Smooth muscle cell (in vitro differentiated cells): ENCODE data around the gene NR6A1. TPM values are rescaled to one million over a fixed set of nuclear protein-coding genes. Genes with fewer than 3 reads are reported as not detected.

Experiments
- DNase-seq: peaks from one replicate; lab custom pipeline; 2025; ENCODE audit not compliant: unreplicated experiment; lab: John Stamatoyannopoulos, UW
- H2AFZ ChIP-seq: fragments of 200-600 bp; sonication (generic); 2 replicates; pipeline ENCODE4 v1.6.0; 2016; ENCODE audit warnings: antibody characterized with exemption, low read depth, mild to moderate bottlenecking
- H3F3A ChIP-seq: fragments of 200-600 bp; sonication (generic); 2 replicates; pipeline ENCODE4 v1.6.0; 2017; ENCODE audit warnings: antibody characterized with exemption, low read depth
- H3K27ac ChIP-seq: fragments of 200-600 bp; sonication (generic); 2 replicates; pipeline ENCODE4 v1.5.1; 2016; ENCODE audit warnings: low read depth, mild to moderate bottlenecking
- H3K27me3 ChIP-seq: fragments of 200-600 bp; sonication (generic); 2 replicates; pipeline ENCODE4 v1.6.1; 2016; ENCODE audit warnings: low read depth, mild to moderate bottlenecking
- H3K36me3 ChIP-seq: fragments of 200-600 bp; sonication (generic); 2 replicates; pipeline ENCODE4 v1.5.1; 2016; ENCODE audit warnings: low read depth
- H3K4me1 ChIP-seq: fragments of 200-600 bp; sonication (generic); 2 replicates; pipeline ENCODE4 v1.5.1; 2016; ENCODE audit warnings: low read depth
- H3K4me2 ChIP-seq: fragments of 200-600 bp; sonication (generic); 2 replicates; pipeline ENCODE4 v1.6.0; 2016; ENCODE audit warnings: mild to moderate bottlenecking
- H3K4me3 ChIP-seq: fragments of 200-600 bp; sonication (generic); 2 replicates; pipeline ENCODE4 v1.5.1; 2016; ENCODE audit warnings: mild to moderate bottlenecking
- H3K79me2 ChIP-seq: fragments of 200-600 bp; sonication (generic); 2 replicates; pipeline ENCODE4 v1.6.0; 2016; ENCODE audit warnings: low read depth, mild to moderate bottlenecking
- H3K9ac ChIP-seq: fragments of 200-600 bp; sonication (generic); 2 replicates; pipeline ENCODE4 v1.6.0; 2016; ENCODE audit warnings: low read depth
- H3K9me3 ChIP-seq: fragments of 200-600 bp; sonication (generic); replicated peaks from 2 replicates; pipeline ENCODE4 v1.5.1; 2016; ENCODE audit warnings: low read depth
- H4K20me1 ChIP-seq: fragments of 200-600 bp; sonication (generic); 2 replicates; pipeline ENCODE4 v1.6.0; 2016; ENCODE audit warnings: low read depth
- WGBS: methylation state at CpG from one replicate; pipeline ENCODE4 v1.1.7; 2016; ENCODE audit warnings: low lambda C conversion rate; 5-methylcytosine and 5-hydroxymethylcytosine counted together
- polyA plus RNA-seq: library from polyadenylated mRNA; unstranded; fragments of >200 nt; fragmentation: Nextera tagmentation; extraction: Ambion mirVana; gene quantifications from 2 replicates; pipeline ENCODE4 v1.2.1, GENCODE V29; 2016
- total RNA-seq: library from RNA; depleted of rRNA; stranded (reverse); fragments of >200 nt; gene quantifications from 2 replicates; pipeline ENCODE4 v1.2.3, GENCODE V29; 2014
- TF ChIP-seq, protein P1 (sequence below): fragments of 200-600 bp; sonication (generic); IDR thresholded peaks from 2 replicates; pipeline ENCODE4 v1.5.1; 2017; ENCODE audit warnings: borderline replicate concordance, mild to moderate bottlenecking, antibody characterized with exemption; ENCODE audit not compliant: insufficient read depth, poor library complexity, severe bottlenecking

The NR6A1 gene
- total and polyA plus RNA-seq, 2 experiments from 2014 or later = 0.17 to 0.31 TPM

DNA sequence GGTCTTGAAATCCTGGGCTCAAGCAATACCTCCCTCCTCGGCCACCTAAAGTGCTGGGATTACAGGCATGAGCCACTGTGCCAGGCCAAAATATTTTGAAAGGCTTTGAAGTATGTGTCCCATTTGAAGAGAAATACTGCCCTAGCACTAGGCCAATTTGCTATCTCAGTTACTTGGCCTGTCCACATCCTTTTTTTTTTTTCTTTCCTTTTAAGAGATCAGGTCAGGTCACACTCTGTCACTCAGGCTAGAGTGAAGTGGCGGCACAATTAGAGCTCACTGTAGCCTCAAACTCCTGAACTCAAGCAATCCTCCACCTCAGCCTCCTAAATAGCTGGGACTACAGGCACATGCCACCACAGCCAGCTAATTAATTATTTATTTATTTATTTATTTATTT lies 84.2 kb downstream of the NR6A1 start:
- no peaks in the 10 kb centered on the region for H3K27me3 ChIP-seq
- TF ChIP-seq, protein P1, sequence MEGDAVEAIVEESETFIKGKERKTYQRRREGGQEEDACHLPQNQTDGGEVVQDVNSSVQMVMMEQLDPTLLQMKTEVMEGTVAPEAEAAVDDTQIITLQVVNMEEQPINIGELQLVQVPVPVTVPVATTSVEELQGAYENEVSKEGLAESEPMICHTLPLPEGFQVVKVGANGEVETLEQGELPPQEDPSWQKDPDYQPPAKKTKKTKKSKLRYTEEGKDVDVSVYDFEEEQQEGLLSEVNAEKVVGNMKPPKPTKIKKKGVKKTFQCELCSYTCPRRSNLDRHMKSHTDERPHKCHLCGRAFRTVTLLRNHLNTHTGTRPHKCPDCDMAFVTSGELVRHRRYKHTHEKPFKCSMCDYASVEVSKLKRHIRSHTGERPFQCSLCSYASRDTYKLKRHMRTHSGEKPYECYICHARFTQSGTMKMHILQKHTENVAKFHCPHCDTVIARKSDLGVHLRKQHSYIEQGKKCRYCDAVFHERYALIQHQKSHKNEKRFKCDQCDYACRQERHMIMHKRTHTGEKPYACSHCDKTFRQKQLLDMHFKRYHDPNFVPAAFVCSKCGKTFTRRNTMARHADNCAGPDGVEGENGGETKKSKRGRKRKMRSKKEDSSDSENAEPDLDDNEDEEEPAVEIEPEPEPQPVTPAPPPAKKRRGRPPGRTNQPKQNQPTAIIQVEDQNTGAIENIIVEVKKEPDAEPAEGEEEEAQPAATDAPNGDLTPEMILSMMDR = no peak
- H4K20me1 ChIP-seq = peaks cover 75% of the 10 kb centered on the region
- H3K36me3 ChIP-seq = no peaks in the 10 kb centered on the region
- no peak for DNase-seq
- 100% methylated on average over 2 of the region's 2 CpGs for WGBS
- peaks cover 2% of the 10 kb centered on the region for H3F3A ChIP-seq
- no peak overlapping the region for H2AFZ ChIP-seq
- no peak overlapping the region for H3K9ac ChIP-seq
- no peak overlapping the region for H3K4me3 ChIP-seq
- peaks cover 55% of the 10 kb centered on the region for H3K79me2 ChIP-seq
- no peaks in the 10 kb centered on the region for H3K4me1 ChIP-seq
- no peak overlapping the region for H3K4me2 ChIP-seq
- H3K9me3 ChIP-seq = no peaks in the 10 kb centered on the region
- no peak overlapping the region for H3K27ac ChIP-seq

DNA sequence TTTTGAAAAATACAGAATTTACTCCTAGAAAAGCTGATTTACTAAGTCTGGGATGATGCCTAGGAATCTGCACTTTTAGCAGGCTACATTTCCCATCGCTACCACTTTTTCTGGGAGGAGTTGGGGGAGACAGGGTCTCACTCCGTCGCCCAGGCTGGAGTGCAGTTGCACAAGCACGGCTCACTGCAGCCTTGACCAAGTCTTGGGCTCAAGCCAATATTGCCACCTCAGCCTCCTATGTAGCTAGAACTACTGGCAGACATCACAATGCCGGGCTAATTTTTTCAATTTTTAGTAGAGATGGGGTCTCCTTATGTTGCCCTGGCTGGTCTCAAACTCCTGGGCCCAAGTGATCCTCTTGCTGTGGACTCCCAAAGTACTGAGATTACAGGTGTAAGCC lies 85.9 kb downstream of the NR6A1 start:
- Histone ChIP-seq H3K36me3 (no peaks in the 10 kb centered on the region), H3K27ac (no peak overlapping the region), H4K20me1 (peaks cover 84% of the 10 kb centered on the region), H3K27me3 (no peaks in the 10 kb centered on the region), H3K4me3 (no peak overlapping the region), H3F3A (peaks cover 2% of the 10 kb centered on the region), H3K9me3 (no peaks in the 10 kb centered on the region), H3K4me2 (no peak overlapping the region), H3K4me1 (no peaks in the 10 kb centered on the region), H3K9ac (no peak overlapping the region), H2AFZ (no peak overlapping the region), H3K79me2 (peaks cover 51% of the 10 kb centered on the region)
- TF ChIP-seq, protein P1 = no peak
- no peak for DNase-seq
- 93% methylated on average over 5 of the region's 5 CpGs for WGBS

DNA sequence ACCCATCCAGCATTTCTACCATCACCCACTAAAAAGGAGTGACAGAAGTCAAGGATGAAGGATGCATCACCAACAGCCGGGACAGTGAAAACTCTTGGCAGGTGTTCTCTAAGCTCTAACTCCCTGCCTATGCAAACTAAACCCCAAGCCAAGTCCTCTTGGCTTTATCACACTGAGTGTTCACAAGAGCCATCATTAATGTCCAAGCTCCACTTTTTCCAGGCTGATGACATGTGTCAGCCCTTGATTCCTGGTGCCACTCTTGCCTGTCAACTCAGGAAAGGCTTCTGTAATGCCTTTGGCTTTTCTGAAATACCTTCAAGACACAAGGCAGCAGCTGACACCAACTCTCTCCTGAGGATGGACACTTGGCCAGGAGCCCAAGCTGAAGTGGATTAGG lies 86.9 kb downstream of the NR6A1 start:
- no peak overlapping the region for H2AFZ ChIP-seq
- peaks cover 85% of the 10 kb centered on the region for H4K20me1 ChIP-seq
- DNase-seq = no peak
- no peaks in the 10 kb centered on the region for H3K36me3 ChIP-seq
- no peak overlapping the region for H3K9ac ChIP-seq
- H3K4me3 ChIP-seq = no peak overlapping the region
- peaks cover 2% of the 10 kb centered on the region for H3F3A ChIP-seq
- no peak overlapping the region for H3K27ac ChIP-seq
- no peaks in the 10 kb centered on the region for H3K4me1 ChIP-seq
- no peaks in the 10 kb centered on the region for H3K27me3 ChIP-seq
- no peaks in the 10 kb centered on the region for H3K9me3 ChIP-seq
- H3K4me2 ChIP-seq = no peak overlapping the region
- peaks cover 53% of the 10 kb centered on the region for H3K79me2 ChIP-seq
- WGBS = 92% methylated on average over 1 of the region's 1 CpG
- TF ChIP-seq, protein P1 = no peak

DNA sequence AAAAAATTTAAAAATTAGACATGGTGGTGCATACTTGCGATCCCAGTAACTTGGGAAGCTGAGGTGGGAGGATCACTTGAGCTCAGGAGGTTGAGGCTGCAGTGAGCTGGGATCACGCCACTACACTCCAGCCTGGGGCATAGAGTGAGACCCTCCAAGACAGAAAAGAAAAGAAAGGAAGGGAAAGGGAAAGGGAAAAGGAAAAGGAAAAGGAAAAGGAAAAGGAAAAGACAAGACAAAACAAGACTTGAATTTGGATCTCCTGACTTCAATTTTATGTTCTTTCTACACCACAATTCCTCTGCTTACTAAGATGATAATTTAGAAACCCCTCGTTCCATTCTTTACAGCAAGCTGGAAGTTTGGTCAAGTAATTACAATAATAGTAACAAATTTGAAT lies 88.1 kb downstream of the NR6A1 start:
- 96% methylated on average over 3 of the region's 3 CpGs for WGBS

More for the DNA sequence above, 88.1 kb downstream of the NR6A1 start:
- H3K79me2 ChIP-seq = peaks cover 53% of the 10 kb centered on the region
- no peaks in the 10 kb centered on the region for H3K9me3 ChIP-seq
- H3K9ac ChIP-seq = no peak overlapping the region
- H4K20me1 ChIP-seq = peaks cover 88% of the 10 kb centered on the region
- no peak overlapping the region for H3K27ac ChIP-seq
- H3K27me3 ChIP-seq = no peaks in the 10 kb centered on the region
- TF ChIP-seq, protein P1 = no peak
- no peak overlapping the region for H3K4me2 ChIP-seq
- H3K36me3 ChIP-seq = no peaks in the 10 kb centered on the region
- no peak overlapping the region for H3K4me3 ChIP-seq
- no peak for DNase-seq
- H3K4me1 ChIP-seq = no peaks in the 10 kb centered on the region
- H2AFZ ChIP-seq = no peak overlapping the region
- H3F3A ChIP-seq = no peaks in the 10 kb centered on the region
